Neutrophil (primary cell): ENCODE data around the gene PERP.

Experiments used
- H3K27ac ChIP-seq: fragments of 200-600 bp; sonication (generic); 2 replicates; pipeline ENCODE4 v1.5.1; 2016; ENCODE audit warnings: mild to moderate bottlenecking, moderate library complexity
- H3K27me3 ChIP-seq: fragments of 200-600 bp; sonication (generic); 2 replicates; pipeline ENCODE4 v1.6.0; 2016; ENCODE audit warnings: mild to moderate bottlenecking
- H3K36me3 ChIP-seq: fragments of 200-600 bp; sonication (generic); 2 replicates; pipeline ENCODE4 v1.5.1; 2017
- H3K4me1 ChIP-seq, 2 experiments: fragments of 200-600 bp in 1 of 2; sonication (generic) in 1 of 2; 1 replicate in 1 of 2; 2 replicates in 1 of 2; pipeline versions ENCODE4 v1.5.1 to v1.6.1; 2013 to 2016; ENCODE audit warnings: low read depth in 1 of 2, low read length in 1 of 2, mild to moderate bottlenecking in 1 of 2, moderate library complexity in 1 of 2; ENCODE audit not compliant: control insufficient read depth in 1 of 2, insufficient read depth in 1 of 2
- H3K4me3 ChIP-seq, 2 experiments: fragments of 200-600 bp in 1 of 2; sonication (generic) in 1 of 2; 1 replicate in 1 of 2; 2 replicates in 1 of 2; pipeline ENCODE4 v1.5.1; 2013 to 2016; ENCODE audit warnings: low read depth in 1 of 2, low read length in 1 of 2, mild to moderate bottlenecking in 1 of 2, moderate library complexity in 1 of 2
- H3K9me3 ChIP-seq: fragments of 200-600 bp; sonication (generic); 2 replicates; pipeline ENCODE4 v1.5.1; 2016
- TF ChIP-seq, protein P1 (sequence below): fragments of 200-600 bp; sonication (generic); IDR thresholded peaks from 2 replicates; pipeline ENCODE4 v1.5.1; 2016; ENCODE audit warnings: antibody characterized with exemption

PERP gene

DNA sequence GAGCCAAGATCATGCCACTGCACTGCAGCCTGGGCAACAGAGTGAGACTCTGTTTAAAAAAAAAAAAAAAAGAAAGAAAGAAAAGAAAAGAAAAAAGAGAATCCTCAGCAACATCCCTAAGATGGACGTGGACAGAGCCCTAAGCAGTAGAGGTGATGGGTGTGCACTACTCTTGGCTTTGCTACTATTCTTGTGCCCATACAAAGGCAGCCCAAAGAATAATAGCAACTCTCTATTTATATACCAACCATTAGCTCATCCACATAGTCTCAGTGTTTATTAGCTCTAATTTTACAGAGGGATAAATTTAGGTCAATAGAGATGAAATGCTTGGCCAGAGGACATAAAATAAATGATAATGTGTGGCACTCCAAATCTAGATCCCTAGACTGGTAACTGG, 62.2 kb downstream of the PERP start:
- H3K4me1 ChIP-seq: no peaks in the 10 kb centered on the region
- no peaks in the 10 kb centered on the region for H3K36me3 ChIP-seq
- no peaks in the 10 kb centered on the region for H3K27me3 ChIP-seq
- TF ChIP-seq, protein P1, sequence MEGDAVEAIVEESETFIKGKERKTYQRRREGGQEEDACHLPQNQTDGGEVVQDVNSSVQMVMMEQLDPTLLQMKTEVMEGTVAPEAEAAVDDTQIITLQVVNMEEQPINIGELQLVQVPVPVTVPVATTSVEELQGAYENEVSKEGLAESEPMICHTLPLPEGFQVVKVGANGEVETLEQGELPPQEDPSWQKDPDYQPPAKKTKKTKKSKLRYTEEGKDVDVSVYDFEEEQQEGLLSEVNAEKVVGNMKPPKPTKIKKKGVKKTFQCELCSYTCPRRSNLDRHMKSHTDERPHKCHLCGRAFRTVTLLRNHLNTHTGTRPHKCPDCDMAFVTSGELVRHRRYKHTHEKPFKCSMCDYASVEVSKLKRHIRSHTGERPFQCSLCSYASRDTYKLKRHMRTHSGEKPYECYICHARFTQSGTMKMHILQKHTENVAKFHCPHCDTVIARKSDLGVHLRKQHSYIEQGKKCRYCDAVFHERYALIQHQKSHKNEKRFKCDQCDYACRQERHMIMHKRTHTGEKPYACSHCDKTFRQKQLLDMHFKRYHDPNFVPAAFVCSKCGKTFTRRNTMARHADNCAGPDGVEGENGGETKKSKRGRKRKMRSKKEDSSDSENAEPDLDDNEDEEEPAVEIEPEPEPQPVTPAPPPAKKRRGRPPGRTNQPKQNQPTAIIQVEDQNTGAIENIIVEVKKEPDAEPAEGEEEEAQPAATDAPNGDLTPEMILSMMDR: no peak
- no peak overlapping the region for H3K27ac ChIP-seq
- no peaks in the 10 kb centered on the region for H3K9me3 ChIP-seq
- H3K4me3 ChIP-seq: no peak overlapping the region

DNA sequence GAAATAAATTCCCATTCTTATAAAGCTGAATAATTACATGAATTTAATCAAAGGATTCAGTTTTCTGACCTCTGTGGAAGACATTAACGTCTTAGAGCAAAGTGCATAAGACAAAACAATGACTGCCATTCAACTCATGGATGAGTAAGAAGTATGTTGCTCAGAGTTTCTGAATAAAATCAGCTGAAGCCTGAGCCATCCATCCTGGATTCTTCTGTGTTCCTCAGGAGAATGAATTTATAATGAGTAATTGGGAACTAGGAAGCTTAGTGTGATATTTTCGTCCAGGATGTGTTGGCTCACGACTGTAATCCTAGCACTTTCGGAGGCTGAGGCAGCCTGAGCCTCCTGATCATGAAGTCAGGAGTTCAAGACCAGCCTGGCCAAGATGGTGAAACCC, 62.8 kb downstream of the PERP start:
- Histone ChIP-seq H3K27me3 (no peaks in the 10 kb centered on the region), H3K36me3 (no peaks in the 10 kb centered on the region), H3K27ac (no peak overlapping the region), H3K4me3 (no peak overlapping the region), H3K4me1 (no peaks in the 10 kb centered on the region), H3K9me3 (no peaks in the 10 kb centered on the region)
- TF ChIP-seq, protein P1: no peak
